GM18517 (cell line): ENCODE results near the gene FGF2.
"Not testable (repeated sequence)": the region's sequence is repeated elsewhere in the genome, so short reads cannot be mapped to it uniquely, and the experiment has no call there.

Experiments used
- ATAC-seq: cut with Tn5 transposase; IDR thresholded peaks from one replicate; pipeline ENCODE4 v1.9.1; 2021; ENCODE audit warnings: mild to moderate bottlenecking, moderate library complexity; ENCODE audit not compliant: unreplicated experiment

Gene FGF2

DNA sequence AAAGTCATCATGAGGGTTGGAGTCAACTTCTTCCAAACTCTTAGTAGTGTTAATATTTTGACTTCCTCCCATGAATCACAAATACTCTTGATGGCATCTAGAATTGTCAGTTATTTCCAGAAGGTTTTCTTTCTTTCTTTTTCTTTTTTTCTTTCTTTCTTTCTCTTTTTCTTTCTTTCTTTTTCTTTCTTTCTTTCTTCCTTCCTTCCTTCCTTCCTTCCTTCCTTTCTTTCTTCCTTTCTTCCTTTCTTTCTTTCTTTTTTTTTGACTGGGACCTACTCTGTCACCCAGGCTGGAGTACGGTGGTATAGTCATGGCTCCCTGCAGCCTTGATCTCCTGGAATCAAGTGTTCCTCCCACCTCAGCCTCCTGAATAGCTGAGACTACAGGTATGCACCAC, 17.8 kb downstream of the FGF2 start:
- ATAC-seq = not testable (repeated sequence)

DNA sequence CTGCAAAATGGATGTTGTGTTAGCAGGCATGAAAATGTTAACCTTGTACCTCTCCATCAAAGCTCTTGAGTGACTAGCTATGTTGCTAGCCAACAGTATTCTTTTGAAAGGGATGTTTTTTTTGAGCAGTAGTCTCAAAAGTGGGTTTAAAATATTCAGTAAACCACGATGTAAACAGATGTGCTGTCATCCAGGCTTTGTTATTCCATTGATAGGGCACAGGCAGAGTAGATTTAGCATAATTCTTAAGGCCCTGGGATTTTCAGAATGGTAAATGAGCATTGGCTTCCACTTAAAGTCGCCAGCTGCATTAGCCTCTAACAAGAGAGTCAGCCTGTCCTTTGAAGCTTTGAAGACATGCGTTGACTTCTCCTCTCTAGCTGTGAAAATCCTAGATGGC, 18.4 kb downstream of the FGF2 start:
- ATAC-seq = no peak

DNA sequence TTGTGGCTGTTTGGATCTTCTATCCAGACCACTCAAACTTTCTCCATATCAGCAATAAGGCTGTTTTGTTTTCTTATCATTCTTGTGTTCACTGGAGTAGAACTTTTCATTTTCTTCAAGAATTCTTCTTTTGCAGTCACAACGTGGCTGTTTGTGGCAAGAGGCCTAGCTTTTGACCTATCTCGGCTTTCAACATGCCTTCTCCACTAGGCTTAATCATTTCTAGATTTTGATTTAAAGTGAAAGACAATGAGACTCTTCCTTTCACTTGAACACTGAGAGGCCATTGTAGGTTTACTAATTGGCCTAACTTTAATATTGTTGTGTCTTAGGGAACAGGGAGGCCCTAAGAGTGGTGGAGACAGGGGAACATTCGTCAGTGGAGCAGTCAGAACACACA, 19.1 kb downstream of the FGF2 start:
- no peak for ATAC-seq

DNA sequence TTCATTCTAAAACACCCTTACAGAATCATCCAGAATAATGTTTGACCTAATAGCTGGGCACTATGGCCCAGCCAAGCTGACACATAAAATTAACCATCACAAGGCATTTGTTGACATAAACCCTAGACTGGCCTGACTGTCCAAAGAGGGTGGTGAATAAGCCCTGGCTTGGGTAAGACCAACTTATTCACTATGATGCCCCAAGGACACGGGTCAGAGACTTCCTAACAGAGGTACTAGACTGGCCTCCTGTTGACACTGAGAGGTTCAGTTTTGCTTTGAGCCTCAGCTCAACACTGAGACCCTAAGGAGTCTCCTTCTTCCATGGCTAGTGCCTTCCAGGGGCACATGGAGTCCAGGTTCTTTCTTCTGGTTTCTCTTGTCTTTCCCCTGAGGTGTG, 21.3 kb downstream of the FGF2 start:
- no peak for ATAC-seq

DNA sequence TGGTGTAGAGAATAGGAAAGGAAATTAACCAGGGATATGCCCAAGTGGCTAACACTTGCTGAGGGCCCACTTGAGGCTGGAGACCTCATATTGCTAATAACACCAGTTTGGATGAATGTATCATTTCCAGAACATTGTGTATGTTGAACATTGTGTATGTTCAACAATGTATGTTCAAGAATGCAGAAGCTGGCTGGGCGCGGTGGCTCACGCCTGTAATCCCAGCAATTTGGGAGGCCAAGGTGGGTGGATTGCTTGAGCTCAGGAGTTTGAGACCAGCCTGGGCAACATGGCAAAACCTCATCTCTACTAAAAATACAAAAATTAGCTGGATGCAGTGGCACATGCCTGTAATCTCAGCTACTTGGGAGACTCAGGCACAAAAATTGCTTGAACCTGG, 23.2 kb downstream of the FGF2 start:
- ATAC-seq = not testable (repeated sequence)

DNA sequence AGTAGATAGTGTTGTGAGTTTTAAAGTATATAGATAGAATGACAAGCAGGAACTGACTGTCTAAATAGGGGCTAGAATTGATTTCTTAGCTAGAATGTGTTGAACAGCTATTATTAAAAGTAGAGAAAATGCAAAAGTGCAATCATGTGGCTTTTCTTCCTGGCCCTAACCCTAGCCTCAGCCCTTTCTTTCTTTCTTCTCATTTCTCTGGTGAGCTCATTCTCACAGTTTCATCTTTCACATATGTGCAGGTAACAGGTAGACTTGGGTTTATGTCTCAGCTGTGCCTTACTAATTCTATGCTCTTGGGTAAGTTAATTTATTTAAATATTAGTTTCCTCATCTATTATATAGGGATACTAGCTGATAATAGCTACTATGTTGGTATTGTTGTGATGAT, 24.9 kb downstream of the FGF2 start:
- ATAC-seq = no peak

DNA sequence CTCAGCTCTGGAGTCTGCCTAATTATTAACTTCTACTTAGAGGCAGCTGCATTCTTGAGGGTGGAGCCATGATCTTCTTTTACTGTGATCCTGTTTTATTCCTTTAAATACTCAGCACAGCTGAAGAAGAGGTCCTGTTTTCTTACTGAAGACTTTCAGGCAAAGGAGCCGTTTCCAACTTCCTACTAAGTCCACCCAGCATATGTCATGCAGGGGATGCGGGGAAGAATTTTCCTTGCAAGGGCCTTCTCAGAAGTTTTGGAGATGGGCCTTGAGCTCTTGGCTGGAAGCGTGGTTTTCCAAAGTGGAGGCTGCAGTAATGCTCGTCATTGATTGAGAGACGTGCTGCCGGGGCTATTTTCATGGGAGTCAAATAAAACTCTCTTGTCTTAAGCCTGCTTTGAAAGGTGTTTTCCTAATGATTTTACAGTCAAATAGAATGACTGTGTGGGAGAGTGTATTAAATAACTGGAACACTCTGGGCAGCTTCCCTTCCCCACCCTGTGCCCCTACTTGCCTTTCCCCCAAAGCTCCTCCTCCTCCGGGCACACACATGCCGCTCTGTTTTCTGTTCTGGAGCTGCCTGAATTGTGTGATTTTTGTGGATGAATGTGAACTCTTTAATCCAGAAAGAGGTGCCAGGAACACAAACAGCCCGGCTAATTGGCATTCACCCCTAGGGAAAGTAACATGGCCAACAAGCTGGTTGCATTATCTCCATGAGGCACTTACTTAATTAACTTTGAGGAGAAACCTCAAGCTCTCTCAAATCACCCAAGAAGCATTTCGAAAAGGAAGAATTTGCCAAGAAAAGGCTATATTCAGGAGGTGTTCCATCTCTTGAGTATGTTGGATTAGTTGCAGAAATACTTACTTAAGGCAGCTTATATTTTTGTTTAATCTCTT, 28.1 kb downstream of the FGF2 start:
- ATAC-seq = no peak

DNA sequence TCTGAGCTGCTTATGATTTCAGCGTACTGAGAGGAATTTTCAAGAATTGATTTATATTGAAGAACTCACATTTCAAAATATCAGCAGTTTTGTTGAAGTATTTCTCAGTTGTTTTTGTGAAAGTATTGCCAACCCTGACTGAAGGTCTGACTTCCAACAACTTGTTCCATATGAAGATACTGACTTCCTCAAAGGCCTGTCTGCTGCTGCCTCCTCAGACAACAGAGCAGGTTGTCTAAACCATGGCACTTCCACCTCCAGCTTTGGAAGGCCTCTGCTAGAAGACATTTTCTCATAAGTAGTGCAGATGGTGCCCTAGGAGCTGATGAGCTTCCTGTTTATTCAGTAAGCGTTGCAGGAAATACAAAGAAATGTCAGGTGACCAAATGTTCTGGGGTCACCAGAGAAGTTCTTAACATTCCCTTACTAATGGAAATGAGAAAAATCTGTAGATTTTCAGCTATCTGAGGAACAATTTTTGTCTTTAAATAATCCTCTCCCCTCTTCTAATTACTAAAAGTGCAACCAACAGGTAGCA, 28.8 kb downstream of the FGF2 start:
- no peak for ATAC-seq

DNA sequence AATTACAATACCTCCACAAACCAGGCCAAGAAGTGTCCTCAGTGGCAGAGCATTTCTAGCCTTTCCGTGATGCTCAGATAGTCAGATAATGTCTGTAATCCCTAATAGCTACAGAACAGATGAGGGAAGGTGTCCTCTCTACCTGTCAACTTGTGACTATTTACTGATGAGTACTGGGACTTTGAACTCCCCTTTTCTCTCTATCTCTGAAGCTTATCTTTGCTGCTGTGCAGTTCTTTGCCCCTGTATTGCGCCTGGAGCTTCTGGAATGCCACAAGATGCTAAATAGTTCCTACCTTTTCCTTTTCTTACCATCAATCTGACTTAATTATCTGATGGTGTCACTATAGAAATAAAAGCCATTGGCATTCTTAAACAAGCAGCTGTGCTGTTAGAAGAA, 30.5 kb downstream of the FGF2 start:
- ATAC-seq = no peak

DNA sequence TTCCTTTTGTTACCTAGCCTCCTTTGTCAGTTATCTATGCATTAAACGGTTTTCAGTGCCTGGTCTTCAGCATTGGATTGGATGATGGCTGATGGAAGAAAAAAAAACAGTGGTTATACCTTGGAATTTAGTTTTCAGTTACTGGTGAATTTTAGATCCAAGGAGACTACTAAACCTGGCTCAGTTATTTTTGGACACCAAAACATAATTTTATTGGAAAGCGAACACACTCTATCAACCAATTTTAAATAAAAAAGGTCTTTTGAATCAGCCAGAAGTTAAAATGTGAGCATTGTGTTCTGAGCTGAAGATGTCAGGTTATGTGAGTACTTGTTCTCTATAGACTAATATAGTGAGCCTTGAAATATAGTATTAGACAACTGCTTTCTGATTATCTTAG, 32.1 kb downstream of the FGF2 start:
- ATAC-seq = no peak

DNA sequence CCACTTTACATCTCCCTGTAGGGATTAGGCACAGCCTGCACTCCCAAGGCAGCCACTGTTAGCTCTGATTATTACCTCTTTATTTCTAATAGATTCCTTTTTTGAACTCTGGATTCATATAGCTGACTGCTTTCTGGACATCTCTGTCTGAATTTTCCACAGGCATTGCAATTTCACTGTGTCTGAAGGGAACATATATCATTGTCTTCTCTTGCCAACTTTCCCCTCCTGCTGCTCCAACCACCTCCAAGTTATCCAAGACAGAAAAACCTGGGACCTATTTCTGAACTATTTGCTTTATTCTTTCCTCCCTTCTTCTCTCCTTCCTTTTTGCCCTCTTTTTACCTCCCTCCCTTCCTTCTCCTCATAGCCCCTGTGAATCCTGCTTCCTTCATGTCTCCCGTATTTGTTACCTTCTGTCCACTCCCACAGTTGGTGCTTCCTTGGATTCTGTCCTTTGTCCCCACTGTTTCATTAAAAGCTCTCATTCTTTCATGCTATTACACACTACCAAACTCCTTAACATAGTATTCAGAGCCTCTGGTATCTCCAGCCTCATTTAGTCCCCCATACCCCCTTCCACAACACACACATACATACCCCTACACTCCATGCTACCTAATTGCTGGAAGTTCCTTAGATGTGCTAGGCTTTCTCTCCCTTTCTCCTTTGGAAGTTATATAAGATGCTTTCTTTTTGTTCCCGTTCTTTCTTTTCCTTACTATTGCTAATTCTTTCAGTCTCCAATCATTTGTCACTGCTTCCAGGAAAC, 34.7 kb downstream of the FGF2 start:
- no peak for ATAC-seq

DNA sequence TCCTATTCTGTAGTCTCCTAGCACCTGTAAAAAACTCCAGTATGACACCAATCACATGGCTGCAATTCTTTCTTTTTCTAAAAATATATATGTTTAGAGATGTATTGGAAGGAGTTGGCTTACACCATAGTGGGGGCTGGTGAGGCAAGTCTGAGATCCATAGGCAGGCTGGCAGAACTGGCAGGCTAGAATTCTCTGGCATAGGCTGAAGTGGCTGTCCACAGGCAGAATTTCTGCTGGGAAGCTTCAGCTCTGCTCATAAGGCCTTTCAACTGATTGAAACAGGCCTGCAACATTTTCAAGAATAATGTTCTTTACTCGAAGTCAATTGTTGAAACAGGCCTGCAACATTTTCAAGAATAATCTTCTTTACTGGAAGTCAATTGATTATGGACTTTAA, 37.0 kb downstream of the FGF2 start:
- ATAC-seq = no peak

DNA sequence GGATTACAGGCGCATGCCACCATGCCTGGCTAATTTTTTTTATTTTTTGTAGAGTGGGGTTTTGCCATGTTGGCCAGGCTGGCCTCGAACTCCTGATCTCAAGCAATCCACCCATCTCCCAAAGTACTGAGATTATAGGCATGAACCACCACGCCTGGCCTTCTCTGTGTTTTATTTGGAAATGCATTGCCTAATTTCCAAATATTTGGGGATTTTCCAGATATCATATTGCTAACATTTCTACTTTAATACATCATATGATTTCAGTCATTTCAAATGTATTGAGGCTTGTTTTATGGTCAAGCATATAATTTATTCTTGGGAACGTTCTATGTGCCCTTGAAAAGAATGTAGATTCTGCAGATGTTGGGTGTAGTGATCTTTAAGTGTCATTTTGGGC, 38.8 kb downstream of the FGF2 start:
- ATAC-seq = no peak

DNA sequence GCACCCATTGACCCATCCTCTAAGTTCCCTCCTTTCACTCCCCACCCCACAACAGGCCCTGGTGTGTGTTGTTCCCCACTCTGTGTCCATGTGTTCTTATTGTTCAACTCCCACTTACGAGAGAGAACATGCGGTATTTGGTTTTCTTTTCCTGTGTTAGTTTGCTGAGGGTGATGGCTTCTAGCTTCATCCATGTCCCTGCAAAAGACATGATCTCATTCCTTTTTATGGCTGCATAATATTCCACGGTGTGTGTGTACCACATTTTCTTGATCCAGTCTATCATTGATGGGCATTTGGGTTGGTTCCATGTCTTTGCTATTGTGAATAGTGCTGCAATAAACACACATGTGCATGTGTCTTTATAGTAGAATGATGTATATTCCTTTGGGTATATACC, 41.6 kb downstream of the FGF2 start:
- ATAC-seq = not testable (repeated sequence)

DNA sequence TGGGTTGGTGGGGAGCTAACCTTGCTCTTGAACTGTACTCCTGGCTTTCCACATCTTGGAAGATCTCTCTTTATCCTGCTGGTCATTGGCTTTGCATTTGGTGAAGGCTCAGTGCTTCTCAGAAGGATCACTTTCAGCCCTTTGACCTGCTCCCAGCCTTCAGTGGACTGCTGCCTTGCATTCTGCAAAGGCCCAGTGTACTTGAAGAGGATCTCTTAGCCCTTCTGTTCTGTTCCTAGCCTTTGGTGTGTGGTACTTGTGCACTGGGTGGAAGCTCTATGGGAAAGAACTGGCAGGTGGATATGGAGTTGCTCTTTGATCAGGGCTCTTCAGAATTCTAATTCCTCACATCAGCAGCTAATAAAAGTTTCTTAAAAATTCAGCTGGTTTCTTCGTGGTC, 46.5 kb downstream of the FGF2 start:
- no peak for ATAC-seq

DNA sequence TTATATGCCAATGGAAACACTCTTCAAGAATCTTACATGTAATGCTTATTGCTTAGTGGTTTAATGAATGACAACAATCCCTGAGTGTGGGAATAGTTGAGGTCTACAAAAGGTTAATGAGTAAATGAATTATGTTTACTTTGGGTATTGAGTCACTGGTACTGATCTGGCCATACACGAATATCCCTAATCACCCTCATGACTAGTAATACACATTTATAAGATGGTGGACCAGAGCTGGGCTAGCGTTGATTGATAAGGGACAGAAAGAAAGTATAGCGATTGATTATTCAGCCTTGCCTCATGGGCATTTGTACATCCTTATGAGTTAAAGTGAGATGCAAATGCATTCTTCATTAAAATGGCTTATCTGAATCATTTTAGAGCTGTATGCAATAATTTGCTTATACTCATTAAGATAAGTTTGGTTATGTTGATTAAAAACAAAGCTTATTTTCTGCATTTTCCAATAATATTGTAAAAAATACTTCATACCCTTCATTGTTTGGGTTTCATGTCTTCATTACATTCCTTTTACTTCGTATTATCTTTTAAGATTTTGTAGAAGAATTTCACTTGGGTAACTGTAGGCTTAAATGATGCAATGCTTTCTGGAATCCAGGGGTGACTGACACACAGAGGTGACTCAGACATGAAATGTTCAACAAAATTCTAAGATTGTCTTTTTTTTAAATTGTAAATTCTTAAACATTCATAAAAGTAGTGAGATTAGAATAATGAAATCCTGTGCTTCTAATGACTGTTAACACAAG, 47.4 kb downstream of the FGF2 start:
- no peak for ATAC-seq

DNA sequence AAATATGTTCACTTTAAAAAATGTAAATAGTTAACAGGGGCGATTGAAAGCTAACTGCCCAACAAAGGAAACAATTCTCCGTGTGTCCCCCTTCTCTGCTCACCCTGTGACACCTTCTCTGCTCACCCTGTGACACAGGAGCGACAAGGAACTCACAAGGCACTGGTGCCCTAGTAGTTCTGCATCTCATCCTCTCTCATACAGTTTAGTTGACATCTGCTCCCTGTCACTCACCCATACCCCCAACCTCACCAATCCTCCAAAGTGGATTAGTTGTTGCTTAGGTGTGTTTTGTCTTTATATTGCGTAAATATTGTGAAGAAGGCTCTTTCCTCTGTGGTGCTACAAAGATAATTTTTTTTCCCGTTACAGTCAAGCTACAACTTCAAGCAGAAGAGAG, 49.3 kb downstream of the FGF2 start:
- no peak for ATAC-seq

DNA sequence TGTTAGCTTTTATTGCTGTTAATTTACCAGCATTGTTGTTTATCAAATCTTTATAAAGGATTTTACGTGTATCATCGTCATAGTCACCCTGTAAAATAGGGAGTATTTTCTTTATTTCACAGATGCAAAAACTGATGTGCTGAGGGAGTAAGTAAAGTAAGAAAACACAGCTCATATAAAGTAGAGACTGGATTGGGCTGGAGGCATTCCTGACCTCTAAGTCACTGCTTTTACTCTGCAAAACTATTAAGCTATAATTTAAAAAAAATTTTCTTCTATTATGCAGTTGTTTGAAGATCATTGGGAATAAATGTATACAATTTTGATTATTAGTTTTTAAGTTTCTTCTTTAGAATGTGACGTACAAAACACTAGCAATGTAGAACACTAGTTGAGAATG, 49.8 kb downstream of the FGF2 start:
- ATAC-seq = no peak

DNA sequence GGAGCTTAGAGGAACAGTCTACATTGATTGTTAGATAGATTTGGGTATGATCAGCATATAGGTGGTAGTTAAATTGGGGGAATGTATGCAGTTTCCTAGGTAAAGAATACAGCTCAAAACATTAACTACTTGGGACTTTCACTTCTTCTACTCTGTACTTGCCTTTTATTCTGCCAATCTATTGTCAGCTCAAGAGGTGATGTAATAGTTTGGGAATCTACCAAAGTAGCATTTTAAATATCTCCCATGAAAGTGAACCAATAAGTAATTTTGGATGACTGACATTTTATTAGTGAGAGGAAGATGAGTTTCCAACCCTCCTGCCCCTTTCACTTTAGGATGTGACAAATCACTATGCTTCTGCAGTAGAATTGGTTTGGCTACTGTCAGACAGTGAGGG, 52.4 kb downstream of the FGF2 start:
- ATAC-seq = no peak

DNA sequence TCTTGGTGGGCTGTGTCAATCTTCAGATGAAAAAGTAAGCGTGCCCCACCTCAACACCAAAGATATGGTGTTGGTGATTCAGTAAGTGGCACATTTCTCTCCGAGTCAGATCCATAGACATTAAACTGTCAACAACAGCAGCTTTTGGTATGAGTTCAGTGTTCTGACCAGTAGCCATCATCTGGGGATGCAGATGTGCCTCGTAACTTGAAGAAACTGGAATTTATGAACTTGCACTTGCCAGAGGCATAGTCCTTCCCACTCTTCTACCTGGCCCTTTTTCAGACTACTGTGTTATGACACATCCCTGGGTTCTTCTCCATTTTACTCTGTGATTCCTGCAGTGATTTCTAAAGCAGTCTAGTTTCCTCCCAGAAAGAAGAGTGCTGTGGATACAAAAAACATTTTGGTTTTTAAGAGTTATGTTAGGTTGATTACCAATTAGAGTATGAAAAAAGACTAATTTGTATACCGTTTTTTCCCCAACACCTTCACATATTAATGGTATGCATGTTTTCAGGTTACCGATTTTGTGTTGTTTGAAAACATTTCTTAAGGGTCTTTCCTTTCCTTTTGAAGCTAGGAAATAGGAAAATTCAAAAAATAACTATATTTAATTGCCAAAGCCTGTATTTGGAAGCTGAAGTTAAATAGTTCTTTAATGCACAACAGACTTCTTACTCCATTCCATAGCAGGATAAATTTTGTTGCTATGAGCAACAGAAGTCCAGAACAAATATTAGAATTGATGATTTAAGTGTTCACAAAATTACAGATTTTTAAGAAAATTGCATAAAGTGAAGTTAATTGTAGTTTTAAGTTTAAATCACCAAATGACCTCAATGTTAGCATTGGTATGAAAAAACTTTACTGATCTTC, 56.5 kb downstream of the FGF2 start:
- no peak for ATAC-seq
